HG02885 (cell line): ENCODE results near the gene PACS1.

Experiments
- ATAC-seq: cut with Tn5 transposase; IDR thresholded peaks from one replicate; pipeline ENCODE4 v1.9.1; 2021; ENCODE audit warnings: mild to moderate bottlenecking; ENCODE audit not compliant: unreplicated experiment, poor library complexity

The PACS1 gene

DNA sequence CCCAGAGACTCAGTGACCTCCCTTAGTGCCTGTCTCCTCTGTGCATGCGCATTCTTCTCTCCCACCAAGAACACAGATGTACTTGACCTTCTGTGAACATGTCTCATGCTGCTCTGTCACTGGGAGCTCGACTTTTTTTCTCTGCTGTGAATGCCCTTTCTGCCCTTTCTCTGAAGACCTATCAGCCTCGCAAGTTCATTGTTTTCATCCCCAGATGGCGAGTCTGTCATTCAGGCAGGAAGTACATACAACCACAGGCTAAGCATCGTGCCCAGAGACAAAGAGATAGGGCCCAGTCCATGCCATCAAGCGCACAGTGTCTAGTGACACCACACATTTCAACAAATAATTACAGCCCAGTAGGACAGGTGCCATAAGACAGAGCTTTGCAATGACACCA lies 148.0 kb downstream of the PACS1 start:
- ATAC-seq = no peak

DNA sequence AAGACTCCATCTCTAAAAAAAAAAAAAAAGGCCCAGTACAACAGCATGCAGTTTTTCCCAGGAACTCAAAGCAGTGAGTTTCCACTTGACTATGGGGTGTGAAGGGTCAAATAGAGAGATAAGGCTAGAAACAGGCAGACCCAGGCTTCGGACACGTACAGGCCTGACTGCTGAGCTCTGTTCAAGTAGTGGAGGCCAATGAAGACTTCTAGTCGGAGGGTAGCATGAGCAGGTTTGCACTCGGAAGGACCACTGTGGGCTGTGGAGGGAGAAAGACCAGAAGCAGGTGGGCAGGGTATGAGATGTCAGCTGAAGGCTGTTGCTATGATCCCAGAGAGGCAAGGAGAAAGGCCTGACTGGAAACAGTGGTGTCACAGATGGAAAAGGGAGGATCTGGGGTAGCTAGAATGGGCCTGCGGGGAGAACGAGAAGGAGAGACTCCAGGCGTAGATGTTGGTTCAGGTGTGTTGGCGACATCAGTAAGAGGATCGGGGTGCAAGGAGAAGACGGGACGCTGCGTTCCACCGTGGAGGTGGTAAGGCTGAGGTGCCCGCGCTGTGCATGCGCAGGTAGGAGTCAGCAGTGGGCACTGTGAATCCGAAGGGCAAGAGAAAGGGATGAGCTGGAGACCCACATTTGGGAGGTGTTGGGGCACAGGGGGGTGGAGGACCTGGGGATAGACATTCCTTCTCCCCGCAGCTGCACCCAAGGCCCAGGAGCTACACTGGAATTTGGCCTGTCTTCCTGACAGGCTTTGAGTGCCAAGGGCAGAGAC lies 149.0 kb downstream of the PACS1 start:
- no peak for ATAC-seq

DNA sequence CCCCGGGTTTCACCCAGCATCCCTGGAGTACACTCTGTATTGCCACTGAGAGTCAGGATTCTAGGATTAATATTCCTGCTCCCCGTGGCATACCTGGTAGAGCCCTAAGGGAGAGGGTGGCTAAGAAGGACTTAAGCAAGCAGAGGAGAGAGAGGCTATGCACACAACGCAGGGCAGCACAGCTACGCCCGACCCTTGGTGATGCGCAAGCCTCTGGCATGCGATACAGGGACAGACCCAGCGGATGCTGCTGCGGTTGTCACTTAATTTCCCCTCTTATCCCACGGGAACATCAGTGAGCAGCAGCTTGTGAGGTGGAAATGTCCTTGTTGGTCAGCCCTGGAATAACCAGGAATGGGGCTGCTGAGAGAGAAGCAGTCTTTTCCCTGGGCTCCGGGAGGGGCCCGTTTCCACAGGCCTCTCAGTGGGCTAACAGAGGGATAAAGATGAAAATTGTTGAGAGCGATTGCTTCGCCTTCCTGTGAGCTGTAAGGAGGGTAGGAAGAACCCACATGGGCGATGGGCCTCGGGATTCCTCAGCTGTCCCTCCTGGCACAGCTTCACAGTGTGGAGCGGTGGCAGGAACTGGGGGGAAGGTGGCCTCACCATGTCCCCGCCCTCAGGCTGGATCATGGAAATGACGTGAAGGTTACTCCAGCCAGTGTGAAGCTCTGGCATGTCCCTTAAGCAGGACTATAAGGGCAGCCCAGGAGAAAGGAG lies 149.9 kb downstream of the PACS1 start:
- ATAC-seq = no peak

DNA sequence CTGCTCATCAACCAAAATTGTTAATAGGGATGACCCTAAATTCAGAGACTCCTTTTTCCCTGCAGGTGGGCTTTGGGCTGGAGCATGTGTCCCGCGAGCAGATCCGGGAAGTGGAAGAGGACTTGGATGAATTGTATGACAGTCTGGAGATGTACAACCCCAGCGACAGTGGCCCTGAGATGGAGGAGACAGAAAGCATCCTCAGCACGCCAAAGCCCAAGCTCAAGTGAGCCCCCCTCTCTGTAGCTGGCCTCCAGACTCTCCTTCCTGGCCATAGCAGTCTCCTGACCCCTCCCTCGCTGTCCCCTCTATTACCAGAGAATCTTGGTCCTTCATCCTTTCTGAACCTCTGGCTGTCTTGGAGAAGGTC lies 150.5 kb downstream of the PACS1 start:
- ATAC-seq = no peak

DNA sequence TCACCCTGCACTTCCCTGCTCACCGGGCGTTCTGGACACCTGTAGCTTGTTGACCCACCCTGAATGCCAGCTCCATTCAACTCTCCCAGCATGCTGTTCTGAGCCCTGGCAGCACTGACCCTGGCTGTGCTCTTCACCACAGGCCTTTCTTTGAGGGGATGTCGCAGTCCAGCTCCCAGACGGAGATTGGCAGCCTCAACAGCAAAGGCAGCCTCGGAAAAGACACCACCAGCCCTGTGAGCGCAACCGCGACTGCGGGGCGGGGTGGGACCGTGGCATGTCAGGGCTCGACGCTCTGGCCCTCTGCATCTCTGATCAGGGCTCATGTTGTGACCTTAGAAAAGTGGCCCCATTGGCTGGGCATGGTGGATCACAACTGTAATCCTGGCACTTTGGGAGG lies 150.9 kb downstream of the PACS1 start:
- ATAC-seq = no peak

DNA sequence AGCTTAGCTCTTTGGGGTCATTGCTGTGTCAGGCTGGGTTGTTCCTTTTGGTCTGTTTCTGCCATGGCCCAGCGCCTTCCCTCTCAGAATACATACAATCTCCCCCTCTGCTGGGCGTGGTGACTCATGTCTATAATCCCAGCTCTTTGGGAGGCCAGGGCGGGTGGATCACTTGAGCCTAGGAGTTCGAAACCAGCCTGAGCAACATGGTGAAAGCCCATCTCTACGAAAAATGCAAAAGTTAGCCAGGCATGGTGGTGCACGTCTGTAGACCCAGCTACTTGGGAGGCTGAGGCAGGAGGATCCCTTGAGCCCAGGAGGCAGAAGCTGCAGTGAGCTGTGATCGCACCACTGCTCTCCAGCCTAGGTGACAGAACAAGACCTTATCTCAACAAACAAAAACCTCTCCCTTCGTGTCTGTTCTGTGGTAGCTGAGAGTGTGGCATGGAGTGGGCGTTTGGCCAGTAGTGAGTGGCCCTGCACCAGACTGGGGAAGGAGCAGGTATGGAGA lies 151.7 kb downstream of the PACS1 start:
- ATAC-seq = peak; percentile 13

GRCh38 chr11:66222358-66223149 lies 152.5 kb downstream of the PACS1 start:
- peak; percentile 90 for ATAC-seq

DNA sequence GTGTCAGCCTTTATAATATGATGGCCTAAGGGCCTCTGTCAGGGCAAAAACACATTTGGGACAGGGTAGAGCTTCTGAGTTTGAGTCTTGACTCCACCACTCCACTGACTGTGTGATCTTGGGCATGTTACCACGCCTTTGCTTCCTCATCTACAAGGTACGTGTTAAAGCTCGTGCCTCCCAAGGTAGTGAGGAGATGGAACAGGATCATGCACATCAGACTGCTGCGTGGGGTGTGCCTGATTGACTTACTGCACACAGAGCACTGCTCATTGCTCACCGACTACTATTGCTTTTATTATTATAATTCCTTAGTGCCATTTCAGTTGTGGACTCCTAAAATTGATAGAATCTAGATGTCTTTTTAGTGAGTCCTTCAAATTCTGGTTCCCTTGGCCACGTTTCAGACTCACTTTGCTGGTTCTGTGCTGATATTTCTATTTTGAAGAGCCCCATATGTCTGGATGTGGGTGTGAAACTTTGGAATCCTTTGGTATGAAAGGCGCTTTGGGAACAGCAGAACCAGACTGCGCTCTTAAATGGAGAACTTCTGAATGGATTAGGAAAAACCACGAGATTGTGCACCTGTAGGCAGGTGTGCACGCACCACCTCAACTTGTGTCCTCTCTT lies 154.3 kb downstream of the PACS1 start:
- no peak for ATAC-seq

GRCh38 chr11:66225066-66225465 lies 155.0 kb downstream of the PACS1 start:
- no peak for ATAC-seq

DNA sequence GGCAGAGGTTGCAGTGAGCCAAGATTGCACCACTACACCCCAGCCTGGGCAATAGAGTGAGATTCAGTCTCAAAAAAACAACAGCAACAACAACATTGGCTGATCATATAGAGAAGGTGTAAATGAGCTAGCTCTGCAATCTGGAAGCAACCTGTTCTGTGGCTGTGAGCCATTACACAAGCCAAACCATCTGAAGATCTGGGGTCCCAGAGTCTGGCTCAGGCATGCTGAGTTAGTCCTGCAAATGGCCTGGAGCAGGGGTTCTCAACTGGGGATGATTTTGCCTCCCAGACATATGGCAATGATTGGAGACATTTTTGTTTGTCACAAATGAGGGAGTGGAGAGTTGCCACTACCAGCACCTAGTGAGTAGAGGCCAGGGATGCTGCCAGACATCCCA lies 156.0 kb downstream of the PACS1 start:
- ATAC-seq = no peak

DNA sequence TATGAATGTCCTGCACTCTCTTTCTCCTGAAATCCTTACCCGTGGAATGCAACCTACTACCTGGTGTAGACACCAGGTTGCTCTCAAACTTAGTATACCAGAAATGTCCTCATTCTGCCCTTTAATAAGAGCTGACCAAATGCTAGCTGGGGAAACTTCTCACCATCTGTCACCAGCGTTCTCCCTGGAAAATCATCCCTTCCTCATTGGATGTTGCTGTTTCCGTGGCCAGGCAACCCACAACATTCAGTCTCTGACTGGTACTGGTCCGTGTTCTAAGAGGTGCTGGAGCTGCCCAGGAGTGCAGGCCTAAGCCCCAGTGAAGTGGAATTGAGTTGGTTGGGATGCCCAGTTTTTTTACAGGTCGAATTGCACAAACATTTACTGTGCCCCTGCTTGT lies 157.6 kb downstream of the PACS1 start:
- no peak for ATAC-seq

GRCh38 chr11:66228521-66228920 lies 158.4 kb downstream of the PACS1 start:
- ATAC-seq = no peak

DNA sequence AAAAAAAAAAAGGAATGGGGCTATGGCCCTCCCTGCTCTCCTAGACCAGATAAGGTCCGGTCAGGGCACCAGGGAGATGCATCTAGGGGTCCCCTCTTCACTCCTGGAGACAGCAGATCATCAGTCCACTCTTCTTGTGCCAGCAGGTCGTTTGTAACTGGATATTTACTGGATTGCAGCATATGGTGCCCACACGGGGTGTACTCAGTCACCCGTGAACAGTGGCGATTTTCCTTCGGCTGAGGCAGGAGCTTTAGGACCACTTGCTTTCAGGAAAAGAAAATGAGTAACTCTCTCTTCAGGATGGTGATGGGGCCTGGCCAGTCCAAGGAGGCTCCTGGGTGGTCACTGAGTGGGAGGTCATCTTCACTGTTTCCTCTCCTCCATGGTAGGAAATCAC lies 160.1 kb downstream of the PACS1 start:
- no peak for ATAC-seq

- no peak for ATAC-seq
Observed at GRCh38 chr11:66230978-66231377, 160.9 kb downstream of the PACS1 start.

- ATAC-seq = no peak
Observed at GRCh38 chr11:66231561-66231960, 161.5 kb downstream of the PACS1 start.

GRCh38 chr11:66232769-66233168 lies 162.7 kb downstream of the PACS1 start:
- ATAC-seq = no peak

GRCh38 chr11:66233301-66233700 lies 163.2 kb downstream of the PACS1 start:
- no peak for ATAC-seq

DNA sequence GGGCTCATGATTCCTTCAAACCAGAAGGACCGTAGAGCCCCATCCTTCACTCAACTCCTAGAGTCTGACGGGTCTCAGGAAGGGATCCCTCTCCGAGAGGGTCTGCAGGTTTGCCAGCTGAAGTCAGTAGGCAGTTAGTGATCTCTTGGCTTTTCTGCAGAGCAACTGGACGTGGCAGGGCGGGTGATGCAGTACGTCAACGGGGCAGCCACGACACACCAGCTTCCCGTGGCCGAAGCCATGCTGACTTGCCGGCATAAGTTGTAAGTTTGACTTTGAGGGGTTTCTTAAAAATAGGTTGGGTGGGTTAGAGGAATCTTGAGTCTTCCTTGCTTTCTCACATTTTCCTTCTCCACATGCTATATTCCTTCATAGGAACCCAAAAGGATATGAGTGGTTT lies 165.1 kb downstream of the PACS1 start:
- ATAC-seq = no peak

- no peak for ATAC-seq
Observed at GRCh38 chr11:66237867-66238266, 167.8 kb downstream of the PACS1 start.

DNA sequence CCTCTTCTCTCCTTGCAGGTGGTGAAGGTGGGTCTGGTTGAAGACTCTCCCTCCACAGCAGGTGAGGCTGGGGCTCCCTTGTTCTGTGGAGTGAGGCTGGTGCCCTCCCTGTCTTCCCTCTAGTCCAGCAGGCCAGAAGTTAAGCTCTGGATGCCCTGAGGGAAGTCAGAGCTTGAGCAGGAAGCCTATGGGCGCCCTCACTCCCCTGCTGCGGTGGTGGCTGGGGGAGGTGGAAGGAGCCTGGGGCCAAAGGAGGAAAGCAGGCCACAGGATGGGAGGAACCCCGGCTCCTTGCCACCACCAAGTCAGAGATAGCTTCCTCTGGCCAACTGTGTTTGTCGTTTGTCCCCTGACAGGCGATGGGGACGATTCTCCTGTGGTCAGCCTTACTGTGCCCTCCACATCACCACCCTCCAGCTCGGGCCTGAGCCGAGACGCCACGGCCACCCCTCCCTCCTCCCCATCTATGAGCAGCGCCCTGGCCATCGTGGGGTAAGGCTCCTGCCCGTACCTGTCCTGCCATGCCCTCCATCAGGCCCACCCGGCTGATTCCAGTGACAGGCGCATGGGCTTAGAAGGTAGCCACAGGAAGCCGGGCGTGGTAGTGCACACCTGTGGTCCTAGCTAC lies 168.8 kb downstream of the PACS1 start:
- ATAC-seq = no peak
